A172 (cell line): ENCODE results near the gene PRDM8. TPM values are rescaled to one million over a fixed set of nuclear protein-coding genes. Genes with fewer than 3 reads are reported as not detected.
A peak's percentile ranks its signal among the peaks of the same experiment; 100 is the strongest.
"Not testable (repeated sequence)": the region's sequence is repeated elsewhere in the genome, so short reads cannot be mapped to it uniquely, and the experiment has no call there.

Experiments used
- DNase-seq: peaks from one replicate; pipeline ENCODE4 v3.0.0-alpha.2; 2015; ENCODE audit warnings: low spot score
- total RNA-seq: library from RNA; depleted of rRNA; stranded (reverse); fragments of >200 nt; shearing (Covaris generic); gene quantifications from 2 replicates; pipeline ENCODE4 v1.2.3, GENCODE V29; 2014; rRNA removed

Gene PRDM8
- total RNA-seq = 3.2 and 3.4 TPM in 2 replicates

- DNase-seq = no peak
Observed at GRCh38 chr4:80196922-80197573, at the start of gene PRDM8. Gene PRDM8 (plus strand): TSS chr4:80197503. CDS start chr4:80200081, 2,578 bp downstream.

- no peak for DNase-seq
Observed at GRCh38 chr4:80150387-80151180, 46.7 kb upstream of the PRDM8 start.

- no peak for DNase-seq
Observed at GRCh38 chr4:80151981-80152380, 45.3 kb upstream of the PRDM8 start.

GRCh38 chr4:80153874-80154544 is 43.3 kb upstream of the PRDM8 start:
- DNase-seq = no peak

- no peak for DNase-seq
Observed at GRCh38 chr4:80154545-80154933, 42.8 kb upstream of the PRDM8 start.

GRCh38 chr4:80155316-80155982 is 41.9 kb upstream of the PRDM8 start:
- DNase-seq = no peak

GRCh38 chr4:80156410-80156809 is 40.9 kb upstream of the PRDM8 start:
- no peak for DNase-seq

GRCh38 chr4:80161413-80162058 is 35.8 kb upstream of the PRDM8 start:
- DNase-seq = no peak

GRCh38 chr4:80162418-80162817 is 34.9 kb upstream of the PRDM8 start:
- DNase-seq = no peak

GRCh38 chr4:80165855-80166254 is 31.4 kb upstream of the PRDM8 start:
- no peak for DNase-seq

GRCh38 chr4:80171251-80171650 is 26.1 kb upstream of the PRDM8 start:
- no peak for DNase-seq

- no peak for DNase-seq
Observed at GRCh38 chr4:80171656-80172055, 25.6 kb upstream of the PRDM8 start.

- no peak for DNase-seq
Observed at GRCh38 chr4:80172203-80172602, 25.1 kb upstream of the PRDM8 start.

- peak; percentile 65 for DNase-seq
Observed at GRCh38 chr4:80173401-80173800, 23.9 kb upstream of the PRDM8 start.

- peak; percentile 13 for DNase-seq
Observed at GRCh38 chr4:80173841-80174240, 23.5 kb upstream of the PRDM8 start.

- DNase-seq = not testable (repeated sequence)
Observed at GRCh38 chr4:80177793-80178192, 19.5 kb upstream of the PRDM8 start.

- no peak for DNase-seq
Observed at GRCh38 chr4:80178964-80179363, 18.3 kb upstream of the PRDM8 start.

GRCh38 chr4:80179637-80180161 is 17.6 kb upstream of the PRDM8 start:
- no peak for DNase-seq

GRCh38 chr4:80180743-80181142 is 16.6 kb upstream of the PRDM8 start:
- DNase-seq = peak; percentile 5

GRCh38 chr4:80182237-80182866 is 15.0 kb upstream of the PRDM8 start:
- no peak for DNase-seq
